Daoy (cell line): ENCODE measurements around the gene HCAR1. TPM values are rescaled to one million over a fixed set of nuclear protein-coding genes. Genes with fewer than 3 reads are reported as not detected.
"Not testable (repeated sequence)": the region's sequence is repeated elsewhere in the genome, so short reads cannot be mapped to it uniquely, and the experiment has no call there.

ENCODE experiments used
- DNase-seq: peaks from one replicate; pipeline ENCODE4 v3.0.0-alpha.2; 2015; ENCODE audit warnings: low read depth
- total RNA-seq: library from RNA; depleted of rRNA; stranded (reverse); fragments of >200 nt; shearing (Covaris generic); gene quantifications from 2 replicates; pipeline ENCODE4 v1.2.3, GENCODE V29; 2014

HCAR1 gene
- total RNA-seq, 1 experiment from 2014 or later, result 0.23 TPM

DNA sequence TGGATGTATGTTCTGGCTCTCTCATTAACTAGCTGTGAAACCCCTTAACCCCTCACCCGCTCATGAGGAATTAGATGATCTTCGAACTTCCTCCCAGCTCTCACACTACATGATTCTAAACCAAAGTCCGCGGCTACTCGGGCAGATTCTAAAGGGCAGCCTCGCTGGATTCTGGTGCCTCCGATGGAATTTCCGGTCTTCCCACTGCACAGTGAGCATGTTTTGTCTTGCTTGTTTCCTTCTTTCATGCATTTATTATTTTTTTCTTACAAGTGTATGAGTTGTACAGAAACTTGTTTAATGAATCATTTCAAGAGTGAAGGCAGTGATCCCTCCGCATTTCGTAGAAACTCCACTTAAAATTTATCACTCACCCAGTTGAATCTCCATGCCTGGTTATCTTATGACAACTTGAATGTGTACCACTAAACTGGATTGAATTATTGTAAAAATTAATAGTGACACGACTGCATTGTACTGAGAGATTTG, 9.5 kb downstream of the HCAR1 start:
- peak; percentile 51 for DNase-seq

- DNase-seq, result not testable (repeated sequence)
Observed at GRCh38 chr12:122716658-122717057, 14.0 kb downstream of the HCAR1 start, which contains the start of gene HCAR3. Gene HCAR3, minus strand, starts transcription at chr12:122716811. Its CDS starts 74 bp downstream, at chr12:122716737.

GRCh38 chr12:122715211-122715610, 15.4 kb downstream of the HCAR1 start:
- not testable (repeated sequence) for DNase-seq

DNA sequence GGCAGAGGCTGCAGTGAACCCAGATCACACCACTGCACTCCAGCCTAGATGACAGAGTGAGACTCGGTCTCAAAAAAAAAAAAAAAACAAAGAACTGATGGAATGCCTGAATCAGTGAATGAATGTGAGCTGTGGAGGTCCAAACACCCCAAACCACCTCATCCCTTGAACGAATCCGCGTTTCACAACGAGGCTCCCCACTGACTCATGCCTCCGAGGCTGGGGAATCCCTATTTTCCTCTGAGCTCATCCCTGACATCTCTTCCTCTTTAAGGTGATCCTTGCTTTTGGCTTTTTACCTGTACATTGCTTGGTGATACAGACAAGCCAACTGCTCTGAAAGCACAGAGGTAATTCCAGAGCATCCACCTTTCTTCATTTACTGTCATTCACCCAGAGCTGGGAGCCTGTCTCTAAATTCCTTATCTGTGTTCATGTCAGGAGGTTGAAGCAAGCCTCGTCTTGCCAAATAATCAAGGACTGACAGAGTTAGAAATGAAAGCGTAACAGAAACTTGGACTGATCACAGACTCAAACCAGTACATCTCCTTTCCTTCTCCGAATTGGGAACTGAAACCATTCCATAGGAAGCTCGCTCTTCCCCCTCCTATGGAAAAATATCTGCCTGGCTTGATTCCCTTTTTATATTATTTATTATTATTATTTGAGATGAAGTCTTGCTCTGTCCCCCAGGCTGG, 17.0 kb downstream of the HCAR1 start:
- not testable (repeated sequence) for DNase-seq

GRCh38 chr12:122711266-122711665, 19.4 kb downstream of the HCAR1 start:
- DNase-seq, result not testable (repeated sequence)

GRCh38 chr12:122710341-122710740, 20.3 kb downstream of the HCAR1 start:
- not testable (repeated sequence) for DNase-seq

DNA sequence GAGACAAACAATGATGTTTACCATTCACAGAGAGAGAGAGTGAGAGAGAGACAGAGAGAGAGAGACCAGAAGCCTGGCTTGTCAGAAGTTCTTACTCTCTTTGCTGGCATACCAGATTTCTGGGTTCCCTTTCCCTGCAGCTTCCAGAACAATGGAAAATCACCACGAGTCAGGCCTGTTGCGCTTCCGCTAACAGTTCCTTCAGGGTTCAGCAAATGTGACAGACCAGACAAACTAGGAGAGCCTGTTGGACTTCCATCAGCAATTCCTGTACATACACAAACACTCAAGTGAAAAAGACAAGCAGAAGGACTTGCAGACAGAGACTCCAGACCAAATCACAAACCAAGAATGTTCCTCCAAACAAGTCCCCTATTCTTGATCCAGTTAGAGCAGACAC, 21.4 kb downstream of the HCAR1 start:
- not testable (repeated sequence) for DNase-seq

DNA sequence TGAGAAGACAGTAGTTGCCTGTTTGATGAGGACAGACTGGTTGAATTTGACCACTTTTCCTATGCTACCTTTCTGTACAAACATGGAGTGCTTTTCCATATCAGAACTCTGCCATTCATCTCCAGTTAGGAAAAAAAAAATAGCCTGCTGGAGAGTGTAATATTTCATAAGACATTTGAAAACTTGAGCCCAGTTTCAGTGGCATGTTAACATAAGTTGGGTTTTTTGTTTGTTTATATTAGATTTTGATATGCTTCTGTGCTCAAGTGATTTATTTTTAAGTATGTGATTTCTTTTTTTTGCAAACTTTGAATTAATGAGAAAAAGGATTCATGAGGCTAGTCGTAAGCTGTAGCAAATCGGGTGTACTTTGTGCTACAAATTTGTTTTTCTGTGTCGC, 26.8 kb downstream of the HCAR1 start:
- not testable (repeated sequence) for DNase-seq

DNA sequence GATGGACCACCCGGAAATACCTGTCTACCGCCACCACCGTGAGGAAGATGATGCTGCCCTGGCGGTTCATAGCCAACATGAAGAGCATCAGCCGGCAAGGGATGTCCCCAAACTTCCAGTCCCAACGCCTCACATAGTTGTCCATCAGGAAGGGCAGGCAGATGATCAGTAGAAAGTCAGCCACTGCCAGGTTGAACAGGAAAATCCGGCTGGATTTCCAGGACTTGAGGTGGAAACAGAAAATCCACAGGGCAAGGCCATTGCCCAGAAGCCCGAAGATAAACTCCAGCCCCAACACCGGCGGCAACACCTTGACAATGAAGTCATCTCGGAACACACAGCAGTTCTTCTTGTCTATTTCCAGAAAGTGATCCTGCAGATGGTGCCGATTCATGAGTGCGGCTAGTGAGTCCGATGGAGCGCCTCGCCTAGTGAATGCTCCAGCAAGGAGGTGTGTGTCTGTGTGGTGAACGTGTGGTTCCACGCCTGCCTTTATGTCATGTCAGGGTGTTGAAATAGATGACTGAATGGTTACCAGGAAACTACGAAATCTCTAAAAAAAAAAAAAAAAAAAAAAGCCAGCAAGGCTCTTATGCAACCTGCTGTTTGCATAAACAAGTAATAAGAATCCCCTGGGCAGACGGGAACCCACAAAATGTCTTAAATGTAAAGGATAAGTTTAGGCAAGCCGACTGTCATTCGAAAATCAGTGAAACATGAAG, 27.6 kb downstream of the HCAR1 start, which contains the start of gene HCAR2:
HCAR2 (minus strand) TSS at position 468 of the 722 bp plus-strand sequence; CDS start at position 394, 74 bp downstream.
- not testable (repeated sequence) for DNase-seq

GRCh38 chr12:122701481-122701880, 29.2 kb downstream of the HCAR1 start:
- not testable (repeated sequence) for DNase-seq

DNA sequence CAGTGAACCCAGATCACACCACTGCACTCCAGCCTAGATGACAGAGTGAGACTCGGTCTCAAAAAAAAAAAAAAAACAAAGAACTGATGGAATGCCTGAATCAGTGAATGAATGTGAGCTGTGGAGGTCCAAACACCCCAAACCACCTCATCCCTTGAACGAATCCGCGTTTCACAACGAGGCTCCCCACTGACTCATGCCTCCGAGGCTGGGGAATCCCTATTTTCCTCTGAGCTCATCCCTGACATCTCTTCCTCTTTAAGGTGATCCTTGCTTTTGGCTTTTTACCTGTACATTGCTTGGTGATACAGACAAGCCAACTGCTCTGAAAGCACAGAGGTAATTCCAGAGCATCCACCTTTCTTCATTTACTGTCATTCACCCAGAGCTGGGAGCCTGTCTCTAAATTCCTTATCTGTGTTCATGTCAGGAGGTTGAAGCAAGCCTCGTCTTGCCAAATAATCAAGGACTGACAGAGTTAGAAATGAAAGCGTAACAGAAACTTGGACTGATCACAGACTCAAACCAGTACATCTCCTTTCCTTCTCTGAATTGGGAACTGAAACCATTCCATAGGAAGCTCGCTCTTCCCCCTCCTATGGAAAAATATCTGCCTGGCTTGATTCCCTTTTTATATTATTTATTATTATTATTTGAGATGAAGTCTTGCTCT, 30.5 kb downstream of the HCAR1 start:
- DNase-seq, result not testable (repeated sequence)

GRCh38 chr12:122696922-122697321, 33.7 kb downstream of the HCAR1 start:
- DNase-seq, result not testable (repeated sequence)

- no peak for DNase-seq
Observed at GRCh38 chr12:122691566-122691965, 39.1 kb downstream of the HCAR1 start.

DNA sequence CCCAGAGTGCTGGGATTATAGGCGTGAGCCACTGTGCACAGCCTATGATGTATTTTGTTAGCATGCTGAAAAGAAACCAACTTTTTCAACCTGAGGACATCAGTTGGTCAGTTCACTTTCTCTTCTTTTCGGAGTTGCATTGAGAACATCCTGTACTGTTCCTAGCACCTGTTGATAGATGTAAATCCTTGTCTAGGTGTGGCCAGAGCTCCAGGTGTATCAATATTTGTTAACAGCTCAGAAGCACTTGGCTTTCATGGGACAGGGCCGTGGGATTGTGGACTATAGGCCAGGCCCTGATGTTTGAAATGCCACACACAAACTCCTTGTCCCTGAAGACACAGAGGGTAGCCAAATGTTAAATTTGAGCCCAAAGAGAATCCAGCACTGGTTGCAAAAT, 42.4 kb downstream of the HCAR1 start:
- no peak for DNase-seq

DNA sequence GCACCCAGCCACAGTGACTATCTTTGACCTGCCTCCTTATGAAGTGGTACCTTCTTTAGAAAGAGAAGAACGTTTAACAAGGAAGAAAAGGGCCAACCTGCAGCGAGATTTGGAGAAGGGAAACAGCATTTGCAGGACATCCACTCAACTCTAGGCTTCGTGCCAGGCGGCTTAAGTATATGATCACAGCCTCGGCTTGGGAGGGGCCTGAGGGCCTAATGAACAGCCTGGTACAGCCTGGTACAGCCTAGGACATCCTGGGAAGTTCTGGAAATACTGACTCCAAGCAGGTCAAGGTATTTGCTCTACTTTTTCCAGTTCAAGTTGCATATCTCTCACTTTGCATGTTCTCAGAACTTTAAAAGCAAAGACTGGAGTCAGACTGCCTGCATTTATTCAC, 43.6 kb downstream of the HCAR1 start:
- DNase-seq, result peak; percentile 36

DNA sequence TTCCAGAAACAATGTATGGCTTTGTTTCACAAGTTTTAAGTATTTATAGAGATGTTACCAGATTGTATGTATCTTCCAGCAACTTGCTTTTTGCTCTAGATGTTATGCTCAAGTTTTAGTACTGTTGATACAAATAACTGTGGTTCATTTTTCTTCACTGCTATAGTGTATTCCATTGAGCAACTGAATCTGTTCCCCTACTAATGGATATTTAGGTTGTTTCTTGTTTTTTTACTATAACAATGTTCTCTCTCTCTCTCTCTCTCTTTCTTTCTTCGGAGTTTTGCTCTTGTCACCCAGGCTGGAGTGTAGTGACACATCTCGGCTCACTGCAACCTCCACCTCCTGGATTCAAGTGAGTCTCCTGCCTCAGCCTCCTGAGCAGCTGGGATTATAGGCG, 44.1 kb downstream of the HCAR1 start:
- DNase-seq, result no peak

GRCh38 chr12:122684297-122684813, 46.3 kb downstream of the HCAR1 start:
- DNase-seq, result no peak

DNA sequence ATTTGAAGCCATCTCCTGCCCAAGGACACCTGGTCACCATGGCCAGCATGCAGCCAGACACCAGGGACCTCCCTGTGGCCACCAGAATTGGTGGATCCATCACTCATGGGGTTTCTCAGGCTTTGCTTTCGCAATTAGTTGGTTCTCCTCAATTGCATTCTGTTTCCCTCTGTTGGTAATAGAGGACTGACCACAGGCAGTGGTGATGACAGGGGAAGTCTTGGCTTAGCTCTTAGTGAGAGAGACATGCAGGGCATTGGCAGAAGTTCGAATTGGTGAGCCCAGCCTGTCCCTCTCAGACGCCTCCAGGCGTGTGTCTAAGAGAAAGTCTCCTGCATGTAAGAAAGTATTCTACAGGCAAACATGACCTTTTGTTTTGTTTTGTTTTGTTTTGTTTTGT, 48.8 kb downstream of the HCAR1 start:
- no peak for DNase-seq

- DNase-seq, result not testable (repeated sequence)
Observed at GRCh38 chr12:122680989-122681388, 49.7 kb downstream of the HCAR1 start.

GRCh38 chr12:122676781-122677180, 53.9 kb downstream of the HCAR1 start:
- not testable (repeated sequence) for DNase-seq
